Activated CD4-positive, alpha-beta T cell treated with anti-CD3 and anti-CD28 coated beads, Interleukin-2, Interleukin-4, amounts not matched to agents 100 ng/mL and 50 ng/mL, durations not matched to agents 16 hours and 8 hours (primary cell): ENCODE measurements around the gene PEAK3.

ENCODE experiments used
- DNase-seq: peaks from one replicate; pipeline ENCODE4 v3.0.0-alpha.2; 2020; ENCODE audit warnings: low spot score

Gene PEAK3

GRCh38 chr19:2236314-2237050 lies 45.5 kb downstream of the PEAK3 start, which contains the start of the genes PLEKHJ1 and SF3A2:
Gene PLEKHJ1 (minus strand): TSS chr19:2236329. CDS start chr19:2236248, 81 bp downstream.
Gene SF3A2 (plus strand): TSS chr19:2236824. CDS start chr19:2243419, 6,595 bp downstream.
- DNase-seq, result peak; percentile 97

GRCh38 chr19:2236064-2236313 lies 46.0 kb downstream of the PEAK3 start:
- no peak for DNase-seq

DNA sequence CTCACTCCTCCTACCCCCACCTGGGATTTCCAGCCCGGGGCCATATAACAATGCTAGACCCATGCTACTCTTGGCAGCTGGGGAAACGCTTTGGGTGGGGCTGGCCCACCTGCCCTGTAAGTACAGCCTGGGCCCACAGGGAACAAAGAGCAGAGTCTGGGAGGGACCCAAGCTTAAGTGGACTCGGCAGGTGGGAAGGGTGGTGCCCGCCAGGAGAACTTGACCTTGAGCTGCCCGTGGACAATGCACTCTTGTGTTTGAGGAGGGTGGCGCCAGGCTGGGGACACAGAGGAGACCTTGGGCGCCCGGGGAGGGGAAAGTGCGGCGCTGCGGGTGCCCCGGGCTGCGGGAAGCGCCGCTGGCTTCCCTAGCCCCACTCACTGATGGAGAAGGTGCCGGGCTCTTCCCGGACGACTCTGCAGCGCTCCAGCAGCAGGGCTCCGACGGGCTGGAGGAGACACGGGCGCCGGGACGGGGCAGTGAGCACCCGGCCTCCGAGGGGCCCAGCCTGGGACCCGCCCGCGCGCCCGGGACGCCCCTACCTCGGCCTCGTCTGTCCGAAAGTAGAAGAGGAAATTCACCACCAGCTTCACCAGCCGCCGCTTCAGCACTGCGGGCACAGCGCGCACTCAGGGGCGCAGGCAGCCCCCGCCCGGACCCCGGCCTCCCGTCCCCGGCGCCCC lies 46.5 kb downstream of the PEAK3 start:
- DNase-seq, result no peak

DNA sequence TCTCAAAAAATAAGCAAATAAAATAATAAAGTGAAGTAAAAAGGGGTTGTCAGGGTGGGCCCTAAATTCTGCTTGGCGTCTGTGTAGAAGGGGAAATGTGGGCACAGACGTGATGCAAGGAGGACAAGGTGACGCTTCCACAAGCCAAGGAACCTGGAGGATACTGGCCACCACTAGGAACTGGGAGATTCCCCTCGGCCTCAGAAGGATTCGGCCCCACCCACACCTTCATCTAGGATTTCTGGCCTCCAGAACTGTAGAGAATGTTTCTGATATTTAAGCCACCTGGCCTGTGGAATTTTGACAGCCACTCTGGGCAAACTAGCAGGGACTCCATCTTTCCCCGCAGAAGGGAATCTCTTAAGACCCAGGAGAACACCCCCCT lies 47.0 kb downstream of the PEAK3 start:
- no peak for DNase-seq

DNA sequence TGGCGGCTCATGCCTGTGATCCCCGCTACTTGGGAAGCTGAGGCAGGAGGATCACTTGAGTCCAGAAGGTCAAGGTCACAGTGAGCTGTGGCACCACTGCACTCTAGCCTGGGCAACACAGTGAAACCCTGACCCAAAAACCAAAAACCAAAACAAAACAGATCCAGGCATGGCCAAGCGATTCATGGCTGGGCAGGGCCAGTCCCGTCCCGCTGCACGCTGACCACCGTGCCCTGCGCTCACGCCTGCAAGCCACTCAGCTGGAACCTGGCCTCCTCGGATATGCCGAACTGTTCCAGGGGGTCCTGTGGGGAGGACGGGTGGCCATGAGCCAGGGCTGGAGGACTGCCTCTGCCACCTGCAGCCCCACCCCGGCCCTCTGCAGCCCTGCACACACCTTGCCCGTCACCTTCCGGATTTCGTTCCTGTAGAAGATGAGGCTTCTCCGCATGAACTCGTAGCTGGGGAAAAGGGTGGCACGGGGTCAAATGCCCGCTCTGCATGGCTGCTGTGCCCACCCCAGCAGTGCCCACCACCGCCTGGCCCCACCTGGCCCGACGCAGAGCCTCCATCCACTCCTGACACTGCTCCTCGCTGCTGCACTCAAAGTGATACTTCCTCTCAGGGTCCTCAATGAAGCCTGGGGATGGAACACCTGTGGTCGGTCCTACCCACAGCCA lies 48.2 kb downstream of the PEAK3 start:
- DNase-seq, result no peak

- no peak for DNase-seq
Measured at GRCh38 chr19:2232286-2233151, 49.5 kb downstream of the PEAK3 start.

- no peak for DNase-seq
Measured at GRCh38 chr19:2231621-2232221, 50.3 kb downstream of the PEAK3 start.

- no peak for DNase-seq
Measured at GRCh38 chr19:2230807-2231533, 51.0 kb downstream of the PEAK3 start.

DNA sequence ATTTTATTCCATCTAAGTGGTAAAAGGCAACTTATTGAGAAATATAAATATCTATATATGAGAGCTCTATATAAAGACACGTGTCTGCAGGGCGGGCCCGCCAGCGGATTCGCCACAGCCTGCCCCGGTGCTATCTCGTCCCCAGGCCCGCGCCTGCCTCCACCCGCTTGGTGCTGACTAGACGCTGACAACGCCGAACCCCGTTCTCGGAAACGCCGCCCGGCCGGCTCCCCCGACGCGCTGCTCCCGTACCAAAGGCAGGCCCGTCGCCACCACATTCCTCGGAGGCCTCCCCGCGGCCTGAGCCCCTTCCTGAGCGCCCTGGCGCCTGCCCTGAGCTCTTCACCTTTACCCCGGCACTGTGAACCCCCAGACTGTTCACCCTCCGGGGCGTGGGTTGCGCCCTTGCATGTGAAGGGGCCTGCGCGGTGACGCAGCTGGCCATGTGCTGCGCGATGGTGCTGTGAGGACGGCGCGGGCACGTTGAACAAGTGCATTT lies 51.9 kb downstream of the PEAK3 start:
- DNase-seq, result no peak

DNA sequence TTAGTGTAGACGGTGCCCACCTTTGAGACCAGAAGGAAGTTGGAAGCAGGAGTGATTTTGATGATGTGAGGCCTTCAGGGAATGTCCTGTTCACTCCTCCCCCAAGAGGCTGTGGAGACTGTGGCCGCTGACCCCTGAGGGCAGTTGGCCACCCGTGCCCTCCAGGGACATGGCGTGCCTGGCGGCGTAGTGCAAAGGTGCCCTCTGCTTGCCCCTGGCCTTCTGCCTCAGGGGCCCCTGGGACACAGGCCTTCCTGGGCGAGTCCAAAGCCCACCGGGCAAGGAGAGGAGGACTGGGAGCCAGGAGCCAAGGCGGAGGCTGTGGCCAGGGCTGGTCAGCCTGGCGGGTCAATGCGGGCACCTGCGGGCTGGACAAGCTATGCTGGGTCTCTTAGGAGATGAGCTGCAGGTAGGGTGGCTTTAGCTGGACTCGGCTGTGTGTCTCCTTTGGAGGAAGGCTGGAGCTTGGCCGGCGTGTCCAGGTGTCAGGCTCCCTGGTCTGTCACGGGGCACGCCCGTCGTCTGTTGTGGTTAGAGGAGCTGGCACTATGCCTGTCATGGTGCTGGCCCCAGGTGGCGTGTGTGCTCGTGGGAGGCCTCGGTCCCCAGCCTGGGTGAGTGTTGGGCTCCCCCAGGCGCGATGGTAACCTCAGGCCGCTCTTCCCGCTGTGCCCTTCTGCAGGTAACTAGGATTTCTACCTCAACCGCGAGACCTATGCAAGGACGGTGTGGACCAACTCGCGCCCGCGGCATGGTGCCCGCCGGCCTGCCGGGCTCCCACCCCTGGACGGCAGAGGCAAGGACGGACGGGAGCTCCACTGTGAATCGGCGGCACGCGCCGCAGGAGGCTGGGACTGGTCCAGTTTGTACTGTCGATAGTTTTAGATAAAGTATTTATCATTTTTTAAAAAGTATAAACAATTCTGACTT lies 52.6 kb downstream of the PEAK3 start:
- DNase-seq, result no peak

DNA sequence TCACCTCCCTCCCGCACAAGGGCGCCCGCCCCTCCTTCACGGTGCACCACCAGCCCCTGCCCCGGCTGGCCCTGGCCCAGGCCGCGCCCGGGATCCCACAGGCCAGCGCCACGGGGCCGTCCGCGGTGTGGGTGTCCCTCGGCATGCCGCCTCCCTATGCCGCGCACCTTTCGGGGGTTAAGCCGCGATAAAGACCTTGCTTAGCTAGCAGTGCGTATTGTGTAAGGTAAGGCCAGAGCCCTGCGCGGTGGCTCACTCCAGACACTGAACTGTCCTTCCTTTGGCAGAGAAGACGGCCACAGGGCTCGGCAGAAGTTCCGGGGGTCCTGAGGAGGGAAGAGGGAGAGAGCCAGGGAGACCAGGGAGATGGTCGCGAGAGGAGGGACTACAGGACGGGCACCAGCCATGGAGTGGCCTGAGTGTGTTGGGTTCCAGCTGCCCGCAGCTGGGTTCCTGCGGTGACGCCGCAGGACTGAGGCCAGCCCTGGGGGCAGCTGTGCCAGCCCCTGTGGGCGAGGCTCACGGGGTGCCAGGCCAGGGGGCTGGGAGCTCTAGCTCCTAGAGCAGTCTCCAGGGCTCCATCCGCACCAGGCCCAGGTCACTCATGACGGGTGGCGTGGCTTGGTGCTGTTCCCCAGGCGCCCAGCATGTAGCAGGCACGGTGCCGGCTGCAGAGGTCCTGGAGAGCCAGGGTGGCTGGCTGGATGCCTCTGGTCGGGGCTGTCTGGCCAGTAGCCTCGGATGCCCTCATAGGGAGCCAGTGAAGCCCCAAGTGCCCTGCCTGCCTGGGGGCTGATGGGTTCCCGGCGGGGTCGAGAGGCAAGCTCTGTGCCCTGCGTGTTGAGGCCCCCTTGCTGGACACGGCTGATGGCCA lies 53.6 kb downstream of the PEAK3 start:
- no peak for DNase-seq

GRCh38 chr19:2227415-2228156 lies 54.4 kb downstream of the PEAK3 start:
- DNase-seq, result no peak

GRCh38 chr19:2226840-2227360 lies 55.1 kb downstream of the PEAK3 start:
- DNase-seq, result no peak

DNA sequence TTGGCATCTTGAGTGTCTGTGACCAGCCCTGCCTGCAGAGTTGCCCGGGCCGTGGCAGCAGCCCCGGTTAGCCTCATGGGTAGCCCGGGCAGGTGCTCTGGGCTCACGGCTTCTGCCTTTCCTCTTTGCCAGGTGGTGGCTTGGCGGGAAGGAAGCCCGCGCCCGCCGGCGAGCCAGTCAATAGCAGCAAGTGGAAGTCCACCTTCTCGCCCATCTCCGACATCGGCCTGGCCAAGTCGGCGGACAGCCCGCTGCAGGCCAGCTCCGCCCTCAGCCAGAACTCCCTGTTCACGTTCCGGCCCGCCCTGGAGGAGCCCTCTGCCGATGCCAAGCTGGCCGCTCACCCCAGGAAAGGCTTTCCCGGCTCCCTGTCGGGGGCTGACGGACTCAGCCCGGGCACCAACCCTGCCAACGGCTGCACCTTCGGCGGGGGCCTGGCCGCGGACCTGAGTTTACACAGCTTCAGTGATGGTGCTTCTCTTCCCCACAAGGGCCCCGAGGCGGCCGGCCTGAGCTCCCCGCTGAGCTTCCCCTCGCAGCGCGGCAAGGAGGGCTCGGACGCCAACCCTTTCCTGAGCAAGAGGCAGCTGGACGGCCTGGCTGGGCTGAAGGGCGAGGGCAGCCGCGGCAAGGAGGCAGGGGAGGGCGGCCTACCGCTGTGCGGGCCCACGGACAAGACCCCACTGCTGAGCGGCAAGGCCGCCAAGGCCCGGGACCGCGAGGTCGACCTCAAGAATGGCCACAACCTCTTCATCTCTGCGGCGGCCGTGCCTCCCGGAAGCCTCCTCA lies 55.7 kb downstream of the PEAK3 start:
- no peak for DNase-seq

- no peak for DNase-seq
Measured at GRCh38 chr19:2225415-2226050, 56.4 kb downstream of the PEAK3 start.

DNA sequence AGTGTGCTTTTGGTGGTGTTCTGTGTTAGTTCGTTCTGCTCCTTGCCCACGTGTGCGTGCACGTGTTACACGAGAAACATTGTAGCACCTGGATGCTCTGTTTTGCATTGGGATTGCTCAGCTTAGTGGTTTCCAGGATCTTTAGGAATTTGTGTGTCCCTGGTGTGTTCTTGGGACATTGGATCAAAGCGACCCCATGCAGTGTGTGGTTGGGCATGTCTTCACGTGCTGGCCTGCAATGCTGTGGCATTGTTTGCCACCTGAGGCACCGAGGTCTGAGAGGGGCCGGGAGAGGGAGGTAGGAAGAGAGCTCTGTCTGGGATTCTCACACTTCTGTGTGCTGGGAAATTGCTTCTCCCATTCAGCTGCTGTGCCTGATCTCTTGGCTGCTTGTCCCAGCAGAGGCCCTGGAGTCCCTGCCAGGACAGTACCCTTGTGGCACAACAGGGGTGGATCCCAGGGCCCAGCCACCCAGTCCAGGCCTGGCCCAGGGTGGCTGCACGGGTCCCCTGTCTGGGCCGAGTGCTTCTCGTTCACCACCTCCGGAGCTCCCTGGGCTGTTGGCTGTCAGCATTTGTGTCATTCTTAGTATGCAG lies 57.1 kb downstream of the PEAK3 start:
- DNase-seq, result no peak
